HepG2 (cell line): ENCODE results near the gene C1orf159. TPM values are rescaled to one million over a fixed set of nuclear protein-coding genes. Genes with fewer than 3 reads are reported as not detected.
A peak's percentile ranks its signal among the peaks of the same experiment; 100 is the strongest.

Experiments used
- ATF6 ChIP-seq: sonication (generic); formaldehyde crosslinking; conservative IDR thresholded peaks from 2 replicates; pipeline ENCODE4 v1.4.0; 2020; ENCODE audit warnings: missing genetic modification reagents
- CERS6 ChIP-seq: sonication (generic); formaldehyde crosslinking; IDR thresholded peaks from 2 replicates; pipeline ENCODE4 v1.5.0; 2020; ENCODE audit warnings: missing genetic modification reagents
- CREM ChIP-seq, 2 experiments: sonication (generic) in 1 of 2; formaldehyde crosslinking in 1 of 2; IDR thresholded peaks; 2 replicates each; pipeline versions ENCODE4 v1.4.0 to v1.6.1; 2016 to 2020; ENCODE audit warnings: antibody characterized with exemption in 1 of 2, mild to moderate bottlenecking in 1 of 2, missing genetic modification reagents in 1 of 2
- GLI4 ChIP-seq: sonication (generic); formaldehyde crosslinking; IDR thresholded peaks from 2 replicates; pipeline ENCODE4 v1.5.1; 2020; ENCODE audit warnings: missing genetic modification reagents, mild to moderate bottlenecking, moderate library complexity, borderline replicate concordance
- KAT8 ChIP-seq: IDR thresholded peaks from 2 replicates; pipeline ENCODE4 v1.6.1; 2016; ENCODE audit warnings: missing genetic modification reagents, missing compliant biosample characterization
- MAF1 ChIP-seq: sonication (generic); formaldehyde crosslinking; IDR thresholded peaks from 2 replicates; pipeline ENCODE4 v1.5.0; 2020; ENCODE audit warnings: missing genetic modification reagents, borderline replicate concordance
- MXD3 ChIP-seq: IDR thresholded peaks from 2 replicates; pipeline ENCODE4 v1.6.1; 2016; ENCODE audit warnings: mild to moderate bottlenecking, missing biosample characterization, missing genetic modification reagents
- RORA ChIP-seq: sonication (generic); formaldehyde crosslinking; IDR thresholded peaks from 2 replicates; pipeline ENCODE4 v1.5.0; 2020; ENCODE audit warnings: mild to moderate bottlenecking, missing genetic modification reagents, moderate library complexity
- SATB2 ChIP-seq: sonication (generic); formaldehyde crosslinking; IDR thresholded peaks from 2 replicates; pipeline ENCODE4 v1.5.0; 2020; ENCODE audit warnings: missing genetic modification reagents
- SIN3A ChIP-seq: IDR thresholded peaks from 2 replicates; pipeline ENCODE4 v1.6.1; 2011; ENCODE audit warnings: low read depth, mild to moderate bottlenecking, control low read depth, low read length, borderline replicate concordance
- SP4 ChIP-seq: sonication (generic); formaldehyde crosslinking; IDR thresholded peaks from 2 replicates; pipeline ENCODE4 v1.8.1; 2023; ENCODE audit warnings: mild to moderate bottlenecking, missing genetic modification reagents
- USF2 ChIP-seq, 2 experiments: sonication (generic) in 1 of 2; formaldehyde crosslinking in 1 of 2; IDR thresholded peaks; 2 replicates each; pipeline versions ENCODE4 v1.5.1 to v1.6.1; 2011 to 2020; ENCODE audit warnings: borderline replicate concordance in 1 of 2, low read depth in 1 of 2, low read length in 1 of 2, mild to moderate bottlenecking in 1 of 2, missing genetic modification reagents in 1 of 2, moderate library complexity in 1 of 2
- YEATS4 ChIP-seq: sonication (generic); formaldehyde crosslinking; IDR thresholded peaks from 2 replicates; pipeline ENCODE4 v1.4.0; 2020; ENCODE audit warnings: missing genetic modification reagents, borderline replicate concordance
- ZBTB7B ChIP-seq: sonication (generic); formaldehyde crosslinking; IDR thresholded peaks from 2 replicates; pipeline ENCODE4 v1.4.0; 2020; ENCODE audit warnings: missing genetic modification reagents
- ZFP1 ChIP-seq: IDR thresholded peaks from 2 replicates; pipeline ENCODE4 v1.6.1; 2016
- ZNF354B ChIP-seq: sonication (generic); formaldehyde crosslinking; IDR thresholded peaks from 2 replicates; pipeline ENCODE4 v1.8.0; 2022; ENCODE audit warnings: mild to moderate bottlenecking, missing genetic modification reagents
- ZNF556 ChIP-seq: sonication (generic); formaldehyde crosslinking; IDR thresholded peaks from 2 replicates; pipeline ENCODE4 v1.4.0; 2020; ENCODE audit warnings: mild to moderate bottlenecking, missing genetic modification reagents, borderline replicate concordance
- ZNF75D ChIP-seq: sonication (generic); formaldehyde crosslinking; IDR thresholded peaks from 2 replicates; pipeline ENCODE4 v1.8.1; 2023; ENCODE audit warnings: missing genetic modification reagents, mild to moderate bottlenecking, borderline replicate concordance
- polyA plus RNA-seq, 8 experiments: library from polyadenylated mRNA; depleted of rRNA in 3 of 8; stranded (reverse) in 7 of 8; unstranded in 1 of 8; fragments of >200 nt; fragmentation: Illumina TruSeq in 4 of 8; extraction: Trizol in 4 of 8; gene quantifications; 2 replicates each; pipeline versions ENCODE4 v1.2.1 to v1.2.3, GENCODE V29; 2011 to 2016; ENCODE audit warnings: low read depth in 4 of 8, missing spikeins in 1 of 8, mixed read lengths in 1 of 8; ENCODE audit not compliant: insufficient read depth in 1 of 8
- total RNA-seq, 5 experiments: library from RNA; depleted of rRNA; stranded (reverse); fragments of >200 nt; fragmentation: Illumina TruSeq; extraction: Trizol; gene quantifications; 2 replicates each; pipeline ENCODE4 v1.2.3, GENCODE V29; 2016; ENCODE audit warnings: low read depth in 1 of 5
- TF ChIP-seq, protein P1 (sequence below): sonication (generic); formaldehyde crosslinking; IDR thresholded peaks from 2 replicates; pipeline ENCODE4 v1.4.0; 2020; ENCODE audit warnings: missing genetic modification reagents, borderline replicate concordance
- TF ChIP-seq, protein P2 (sequence below): sonication (generic); formaldehyde crosslinking; IDR thresholded peaks from 2 replicates; pipeline ENCODE4 v1.4.0; 2020; ENCODE audit warnings: mild to moderate bottlenecking, missing genetic modification reagents

C1orf159 gene
- total and polyA plus RNA-seq, 2 of the 13 experiments (the other 11 are each of a cell fraction or from before 2014, with no cell fraction given) = 3.8 to 6.7 TPM

- TF ChIP-seq SIN3A (peak; percentile 25; the same call in 1 of the 2 replicates), RORA (CRISPR knock-in tag) (no peak), KAT8 (CRISPR knock-in tag) (no peak), ZBTB7B (peak; percentile 69), MXD3 (no peak), YEATS4 (CRISPR knock-in tag) (no peak; the same call in 1 of the 2 replicates), SATB2 (CRISPR knock-in tag) (no peak), USF2 (IDR thresholded peaks at IDR 0.05; ENCODE audit: low read depth, low read length) (no peak), USF2 (CRISPR knock-in tag; IDR thresholded peaks at IDR 0.05; ENCODE audit: borderline replicate concordance) (no peak), ATF6 (CRISPR knock-in tag) (no peak), ZFP1 (0 out of 2 replicates have a peak, but pooled peaks have one; percentile 19), ZNF354B (CRISPR knock-in tag) (no peak), GLI4 (CRISPR knock-in tag) (0 out of 2 replicates have a peak, but pooled peaks have one; percentile 67), CERS6 (no peak), CREM (IDR thresholded peaks at IDR 0.05) (no peak), CREM (CRISPR knock-in tag; IDR thresholded peaks at IDR 0.05) (no peak), SP4 (CRISPR knock-in tag) (peak; percentile 60; the same call in 1 of the 2 replicates), MAF1 (CRISPR knock-in tag) (no peak), ZNF556 (CRISPR knock-in tag) (0 out of 2 replicates have a peak, but pooled peaks have one; percentile 3), ZNF75D (no peak)
- TF ChIP-seq, protein P1, sequence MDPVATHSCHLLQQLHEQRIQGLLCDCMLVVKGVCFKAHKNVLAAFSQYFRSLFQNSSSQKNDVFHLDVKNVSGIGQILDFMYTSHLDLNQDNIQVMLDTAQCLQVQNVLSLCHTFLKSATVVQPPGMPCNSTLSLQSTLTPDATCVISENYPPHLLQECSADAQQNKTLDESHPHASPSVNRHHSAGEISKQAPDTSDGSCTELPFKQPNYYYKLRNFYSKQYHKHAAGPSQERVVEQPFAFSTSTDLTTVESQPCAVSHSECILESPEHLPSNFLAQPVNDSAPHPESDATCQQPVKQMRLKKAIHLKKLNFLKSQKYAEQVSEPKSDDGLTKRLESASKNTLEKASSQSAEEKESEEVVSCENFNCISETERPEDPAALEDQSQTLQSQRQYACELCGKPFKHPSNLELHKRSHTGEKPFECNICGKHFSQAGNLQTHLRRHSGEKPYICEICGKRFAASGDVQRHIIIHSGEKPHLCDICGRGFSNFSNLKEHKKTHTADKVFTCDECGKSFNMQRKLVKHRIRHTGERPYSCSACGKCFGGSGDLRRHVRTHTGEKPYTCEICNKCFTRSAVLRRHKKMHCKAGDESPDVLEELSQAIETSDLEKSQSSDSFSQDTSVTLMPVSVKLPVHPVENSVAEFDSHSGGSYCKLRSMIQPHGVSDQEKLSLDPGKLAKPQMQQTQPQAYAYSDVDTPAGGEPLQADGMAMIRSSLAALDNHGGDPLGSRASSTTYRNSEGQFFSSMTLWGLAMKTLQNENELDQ (CRISPR knock-in tag) = no peak
- TF ChIP-seq, protein P2, sequence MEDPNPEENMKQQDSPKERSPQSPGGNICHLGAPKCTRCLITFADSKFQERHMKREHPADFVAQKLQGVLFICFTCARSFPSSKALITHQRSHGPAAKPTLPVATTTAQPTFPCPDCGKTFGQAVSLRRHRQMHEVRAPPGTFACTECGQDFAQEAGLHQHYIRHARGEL = no peak
Measured at GRCh38 chr1:1122078-1122811, 6.4 kb upstream of the C1orf159 start (continued).
